Fibroblast of pulmonary artery (primary cell): ENCODE results near the gene ADAMTS2.

Experiments
- DNase-seq: peaks from one replicate; pipeline ENCODE4 v3.0.0-alpha.2; 2010; ENCODE audit warnings: low read depth
- H3K4me3 ChIP-seq: replicated peaks from 2 replicates; pipeline ENCODE4 v1.5.1; 2011; ENCODE audit warnings: low read depth, mild to moderate bottlenecking, control low read depth, low read length, moderate library complexity
- TF ChIP-seq, protein P1 (sequence below): IDR thresholded peaks from 2 replicates; pipeline ENCODE4 v1.5.1; 2011; ENCODE audit warnings: mild to moderate bottlenecking, control low read depth, low read length, inconsistent platforms; ENCODE audit errors: missing control alignments

Gene ADAMTS2

GRCh38 chr5:179177711-179178575 lies 167.3 kb downstream of the ADAMTS2 start:
- no peak overlapping the region for H3K4me3 ChIP-seq
- TF ChIP-seq, protein P1, sequence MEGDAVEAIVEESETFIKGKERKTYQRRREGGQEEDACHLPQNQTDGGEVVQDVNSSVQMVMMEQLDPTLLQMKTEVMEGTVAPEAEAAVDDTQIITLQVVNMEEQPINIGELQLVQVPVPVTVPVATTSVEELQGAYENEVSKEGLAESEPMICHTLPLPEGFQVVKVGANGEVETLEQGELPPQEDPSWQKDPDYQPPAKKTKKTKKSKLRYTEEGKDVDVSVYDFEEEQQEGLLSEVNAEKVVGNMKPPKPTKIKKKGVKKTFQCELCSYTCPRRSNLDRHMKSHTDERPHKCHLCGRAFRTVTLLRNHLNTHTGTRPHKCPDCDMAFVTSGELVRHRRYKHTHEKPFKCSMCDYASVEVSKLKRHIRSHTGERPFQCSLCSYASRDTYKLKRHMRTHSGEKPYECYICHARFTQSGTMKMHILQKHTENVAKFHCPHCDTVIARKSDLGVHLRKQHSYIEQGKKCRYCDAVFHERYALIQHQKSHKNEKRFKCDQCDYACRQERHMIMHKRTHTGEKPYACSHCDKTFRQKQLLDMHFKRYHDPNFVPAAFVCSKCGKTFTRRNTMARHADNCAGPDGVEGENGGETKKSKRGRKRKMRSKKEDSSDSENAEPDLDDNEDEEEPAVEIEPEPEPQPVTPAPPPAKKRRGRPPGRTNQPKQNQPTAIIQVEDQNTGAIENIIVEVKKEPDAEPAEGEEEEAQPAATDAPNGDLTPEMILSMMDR = no peak
- no peak for DNase-seq

DNA sequence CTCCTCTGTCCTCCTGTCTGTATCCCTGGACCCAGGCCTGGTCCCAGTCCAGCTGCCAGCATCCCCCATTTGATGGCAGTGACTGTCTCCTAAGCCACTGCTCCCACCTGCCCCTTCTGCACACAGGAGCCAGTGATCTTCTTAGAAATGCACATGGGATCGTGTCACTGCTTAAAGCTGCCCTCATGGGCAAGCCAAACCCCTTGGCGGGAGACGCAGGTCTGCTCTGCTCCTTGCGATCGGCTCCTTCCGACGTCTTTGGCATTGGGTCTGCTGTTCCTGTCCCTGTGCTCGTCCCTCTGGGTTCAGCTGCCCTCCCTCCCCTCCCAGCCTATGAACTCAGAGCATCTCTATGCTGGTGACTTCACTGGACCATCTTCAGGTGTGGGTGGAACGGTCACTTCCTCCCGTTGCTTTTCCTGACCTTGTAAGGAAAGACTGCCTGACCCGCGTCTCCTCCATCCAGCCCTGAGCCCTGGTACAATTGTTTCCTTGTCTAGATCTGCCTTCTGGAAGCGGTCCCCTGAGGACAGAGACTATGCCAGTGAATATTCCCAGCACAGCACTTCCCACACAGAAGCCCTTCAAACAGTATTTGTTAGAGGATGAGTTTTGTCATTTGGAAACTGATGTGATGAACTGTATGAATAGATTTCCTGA lies 168.6 kb downstream of the ADAMTS2 start:
- DNase-seq = no peak
- TF ChIP-seq, protein P1 = no peak
- H3K4me3 ChIP-seq = no peak overlapping the region

DNA sequence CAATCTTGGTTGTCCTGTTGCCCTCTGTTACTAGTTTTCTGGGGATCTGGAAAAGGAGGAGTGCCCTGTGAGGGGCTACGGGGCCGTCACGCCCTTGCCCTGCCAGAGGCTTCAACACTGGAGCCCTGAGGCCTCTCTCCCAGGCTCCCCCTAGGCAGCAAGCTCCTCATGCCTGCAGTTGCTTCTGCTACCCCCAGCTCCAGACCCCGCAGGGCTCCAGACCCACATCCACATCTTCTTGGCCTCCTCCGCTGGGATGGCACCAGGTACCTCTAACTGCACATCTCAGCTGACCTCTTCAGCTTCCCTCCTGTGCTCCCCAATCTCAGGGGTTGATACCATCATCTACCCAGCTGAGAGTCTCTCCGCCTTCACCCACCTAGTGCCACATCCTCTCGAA lies 169.1 kb downstream of the ADAMTS2 start:
- no peak for DNase-seq
- TF ChIP-seq, protein P1 = no peak
- no peak overlapping the region for H3K4me3 ChIP-seq

GRCh38 chr5:179171816-179172745 lies 173.2 kb downstream of the ADAMTS2 start:
- DNase-seq = no peak
- H3K4me3 ChIP-seq = no peak overlapping the region
- TF ChIP-seq, protein P1 = no peak

DNA sequence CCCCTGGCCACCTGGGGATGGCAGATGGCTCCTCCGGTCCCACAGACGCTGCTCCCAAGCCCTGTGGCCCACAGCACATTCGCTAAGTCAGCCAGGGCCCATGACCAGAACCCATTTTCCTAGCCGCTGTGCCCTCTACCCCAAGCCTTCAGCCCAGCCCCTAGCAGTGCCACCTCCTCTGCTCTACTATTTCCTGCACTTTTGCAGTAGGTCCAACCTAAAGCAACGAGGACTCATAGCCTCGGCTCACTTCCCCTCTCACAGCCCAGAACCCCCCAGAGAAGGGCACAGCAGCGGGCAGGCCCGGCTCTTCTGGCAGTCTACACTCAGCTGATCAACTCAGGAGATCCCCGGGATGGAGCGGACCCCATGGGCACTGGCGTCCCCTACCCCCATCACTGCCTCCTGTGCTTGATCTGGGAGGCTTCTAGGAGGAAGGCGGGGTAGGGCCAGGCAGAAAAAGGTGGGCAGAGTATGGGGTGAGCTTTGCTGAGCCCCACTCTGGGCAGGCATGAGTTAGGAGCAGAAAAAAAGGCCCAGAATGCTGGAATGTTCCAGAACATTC lies 173.9 kb downstream of the ADAMTS2 start:
- no peak overlapping the region for H3K4me3 ChIP-seq
- TF ChIP-seq, protein P1 = no peak
- DNase-seq = no peak

DNA sequence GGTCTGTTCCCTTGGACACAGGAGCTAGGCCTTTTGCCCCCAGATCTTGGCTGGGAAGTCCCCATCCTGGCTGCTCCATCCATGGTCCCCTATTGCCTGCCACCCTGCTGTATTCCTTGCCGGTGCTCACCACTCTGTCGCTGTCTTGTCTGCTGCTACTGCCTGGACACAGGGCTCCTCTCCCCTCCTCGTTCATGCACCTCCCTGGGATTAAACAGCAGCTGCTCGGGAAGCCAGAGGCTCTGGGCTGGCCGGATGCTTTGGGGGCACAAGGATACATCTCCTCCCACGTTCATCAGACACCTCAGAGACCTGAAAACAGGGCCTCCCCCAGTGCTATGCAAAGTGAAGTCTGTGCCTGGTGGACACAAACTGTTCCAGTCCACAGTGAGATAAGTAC lies 174.7 kb downstream of the ADAMTS2 start:
- TF ChIP-seq, protein P1 = no peak
- no peak for DNase-seq
- no peak overlapping the region for H3K4me3 ChIP-seq
